GM18498 (cell line): ENCODE measurements around the gene PARVB.
"Not testable (repeated sequence)": the region's sequence is repeated elsewhere in the genome, so short reads cannot be mapped to it uniquely, and the experiment has no call there.

Experiments
- ATAC-seq: cut with Tn5 transposase; IDR thresholded peaks from one replicate; pipeline ENCODE4 v1.9.1; 2021; ENCODE audit warnings: mild to moderate bottlenecking, moderate library complexity; ENCODE audit not compliant: unreplicated experiment

Gene PARVB

GRCh38 chr22:44102121-44102520, 78.0 kb downstream of the PARVB start:
- ATAC-seq: no peak

- ATAC-seq: no peak
These were observed 78.8 kb downstream of the PARVB start for GRCh38 chr22:44102856-44103255.

DNA sequence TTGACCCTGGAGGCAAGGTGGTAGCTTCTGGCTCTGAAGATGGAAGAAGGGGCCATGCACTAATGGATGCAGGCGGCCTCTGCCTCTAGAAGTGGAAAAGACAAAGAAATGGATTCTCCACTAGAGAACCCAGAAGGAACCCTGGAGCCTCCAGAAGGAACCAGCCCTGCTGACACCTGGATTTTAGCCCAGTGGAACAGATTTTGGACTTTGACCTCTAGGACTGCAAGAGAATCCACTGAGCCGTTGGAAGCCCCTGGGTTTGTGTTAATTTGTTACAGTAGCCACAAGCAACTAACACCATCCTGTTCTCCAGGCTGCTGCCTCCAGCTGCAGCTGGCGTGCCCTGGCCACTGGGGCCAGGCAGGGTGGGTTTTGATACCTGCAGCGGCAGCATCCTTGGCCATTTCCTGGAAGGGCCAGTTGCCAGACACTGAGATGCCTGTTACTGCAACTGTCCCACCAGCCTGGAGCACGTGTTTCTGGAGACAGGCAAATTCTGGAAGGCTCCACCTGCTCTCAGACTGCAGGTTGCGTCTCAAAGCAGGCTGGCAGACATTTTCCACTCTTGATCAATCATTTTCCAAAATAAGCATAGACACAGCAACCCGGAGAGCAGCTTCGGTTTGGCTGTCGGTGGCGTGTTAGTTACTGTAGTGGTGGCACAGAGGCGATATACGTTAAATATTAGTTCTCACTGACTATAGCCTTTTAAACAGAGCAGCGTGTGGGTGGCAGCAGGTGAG, 79.8 kb downstream of the PARVB start:
- ATAC-seq: no peak

- no peak for ATAC-seq
These were observed 83.2 kb downstream of the PARVB start for GRCh38 chr22:44107340-44107739.

GRCh38 chr22:44108076-44108475, 84.0 kb downstream of the PARVB start:
- ATAC-seq: no peak

DNA sequence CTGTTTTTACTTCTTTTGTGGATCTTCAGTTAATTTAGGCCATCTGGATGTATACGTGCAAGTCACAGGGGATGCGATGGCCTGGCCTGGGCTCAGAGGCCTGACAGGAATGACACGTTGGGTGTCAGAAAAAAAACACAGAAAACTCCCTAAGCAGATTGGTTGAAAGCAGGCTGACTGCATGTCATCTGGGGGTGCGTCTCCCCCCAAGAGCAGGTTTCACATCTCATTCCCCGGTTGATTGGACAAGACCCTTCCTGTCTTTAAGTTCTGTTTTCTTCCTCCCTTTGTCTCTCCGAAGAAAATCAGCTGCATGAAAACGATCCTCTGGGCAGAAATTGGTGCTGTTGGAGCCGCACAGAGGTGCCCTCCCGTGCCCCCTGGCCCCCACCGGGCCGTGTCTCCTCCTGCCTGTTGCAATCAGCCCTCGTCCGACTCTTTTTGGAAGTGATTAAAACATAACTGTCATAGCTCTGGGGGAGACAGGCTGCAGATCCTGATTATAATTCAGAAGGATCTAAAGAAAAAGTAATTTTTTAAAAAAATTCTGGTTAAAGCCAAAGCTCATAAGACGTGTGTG, 84.8 kb downstream of the PARVB start:
- ATAC-seq: no peak

- ATAC-seq: no peak
These were observed 85.3 kb downstream of the PARVB start for GRCh38 chr22:44109416-44109815.

DNA sequence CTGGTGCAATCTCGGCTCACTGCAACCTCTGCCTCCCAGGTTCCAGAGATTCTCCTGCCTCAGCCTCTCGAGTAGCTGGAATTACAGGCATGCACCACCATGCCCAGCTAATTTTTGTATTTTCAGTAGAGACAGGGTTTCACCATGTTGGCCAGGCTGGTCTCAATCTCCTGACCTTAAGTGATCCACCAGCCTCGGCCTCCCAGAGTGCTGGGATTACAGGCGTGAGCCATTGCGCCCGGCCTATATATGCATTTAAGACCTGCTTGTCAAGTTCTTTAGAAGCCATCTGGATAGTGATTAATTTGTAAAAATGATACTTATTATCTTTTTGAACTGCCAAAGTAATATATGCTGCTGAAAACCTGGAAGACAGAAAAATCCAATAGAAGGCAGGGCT, 86.6 kb downstream of the PARVB start:
- ATAC-seq: not testable (repeated sequence)

DNA sequence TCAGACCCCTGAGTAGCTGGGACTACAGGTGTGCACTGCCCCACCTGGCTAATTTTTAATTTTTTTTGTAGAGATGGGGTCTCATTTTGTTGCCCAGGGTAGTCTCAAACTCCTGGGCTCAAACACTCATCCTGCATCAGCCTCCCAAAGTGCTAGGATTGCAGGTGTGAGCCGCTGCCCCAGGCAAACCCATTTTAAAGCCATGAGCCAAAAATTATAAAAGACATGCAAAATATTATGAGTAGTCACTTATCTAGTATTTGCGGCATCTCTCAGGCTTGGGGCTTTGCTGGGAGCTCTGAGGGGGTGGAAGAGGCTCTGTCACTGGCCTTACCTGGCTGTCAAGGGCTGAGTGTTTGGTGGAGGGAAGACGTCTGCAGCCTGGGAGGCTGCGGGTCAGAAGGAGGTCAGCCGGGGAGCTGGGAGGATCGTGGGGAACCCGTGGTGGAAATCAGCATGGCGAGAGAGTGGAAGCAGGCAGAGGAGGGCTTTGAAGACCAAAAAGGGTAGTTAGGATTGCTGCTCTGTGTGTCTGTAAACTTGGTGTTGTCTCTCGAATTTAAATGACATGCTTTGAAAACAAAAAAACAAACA, 87.6 kb downstream of the PARVB start:
- ATAC-seq: no peak

DNA sequence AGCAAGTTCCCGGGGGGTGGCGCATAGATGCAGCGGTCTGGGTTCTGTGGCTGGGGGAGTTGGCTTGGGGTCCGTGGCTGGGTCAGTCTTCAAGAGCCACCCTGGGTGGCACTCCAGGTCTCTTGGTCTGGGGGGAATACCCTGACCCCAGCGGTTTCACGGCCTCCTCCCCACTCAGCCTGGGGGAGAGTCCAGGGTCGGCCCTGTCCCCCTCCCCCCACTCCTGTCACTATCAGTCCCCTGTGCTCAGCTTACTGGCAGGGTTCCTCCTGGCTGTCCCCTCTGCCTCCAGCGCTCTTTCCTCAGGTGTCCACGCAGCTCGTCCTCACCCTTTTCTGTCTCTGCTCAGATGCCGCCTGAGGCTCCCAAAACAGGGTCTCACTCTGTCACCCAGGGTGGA, 88.1 kb downstream of the PARVB start:
- no peak for ATAC-seq

DNA sequence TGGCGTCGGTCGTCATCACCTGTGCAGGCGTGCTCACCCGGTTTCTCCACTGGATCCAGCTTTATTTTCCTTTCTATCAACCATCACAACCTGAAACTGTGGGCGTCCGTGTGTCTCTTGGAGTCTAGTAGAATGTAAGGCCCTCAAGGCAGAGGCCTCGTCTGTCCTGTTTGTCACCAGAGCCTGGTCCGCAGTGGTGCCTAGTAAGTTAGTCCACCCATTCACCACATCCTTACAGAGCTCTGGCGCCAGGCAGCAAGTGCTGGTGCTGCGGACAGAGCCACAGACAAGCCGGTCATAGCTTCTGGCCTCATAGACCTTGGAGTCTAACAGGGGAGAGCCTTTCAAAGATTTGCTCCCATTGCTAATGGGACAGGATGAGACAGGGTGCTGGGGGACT, 92.2 kb downstream of the PARVB start:
- no peak for ATAC-seq

DNA sequence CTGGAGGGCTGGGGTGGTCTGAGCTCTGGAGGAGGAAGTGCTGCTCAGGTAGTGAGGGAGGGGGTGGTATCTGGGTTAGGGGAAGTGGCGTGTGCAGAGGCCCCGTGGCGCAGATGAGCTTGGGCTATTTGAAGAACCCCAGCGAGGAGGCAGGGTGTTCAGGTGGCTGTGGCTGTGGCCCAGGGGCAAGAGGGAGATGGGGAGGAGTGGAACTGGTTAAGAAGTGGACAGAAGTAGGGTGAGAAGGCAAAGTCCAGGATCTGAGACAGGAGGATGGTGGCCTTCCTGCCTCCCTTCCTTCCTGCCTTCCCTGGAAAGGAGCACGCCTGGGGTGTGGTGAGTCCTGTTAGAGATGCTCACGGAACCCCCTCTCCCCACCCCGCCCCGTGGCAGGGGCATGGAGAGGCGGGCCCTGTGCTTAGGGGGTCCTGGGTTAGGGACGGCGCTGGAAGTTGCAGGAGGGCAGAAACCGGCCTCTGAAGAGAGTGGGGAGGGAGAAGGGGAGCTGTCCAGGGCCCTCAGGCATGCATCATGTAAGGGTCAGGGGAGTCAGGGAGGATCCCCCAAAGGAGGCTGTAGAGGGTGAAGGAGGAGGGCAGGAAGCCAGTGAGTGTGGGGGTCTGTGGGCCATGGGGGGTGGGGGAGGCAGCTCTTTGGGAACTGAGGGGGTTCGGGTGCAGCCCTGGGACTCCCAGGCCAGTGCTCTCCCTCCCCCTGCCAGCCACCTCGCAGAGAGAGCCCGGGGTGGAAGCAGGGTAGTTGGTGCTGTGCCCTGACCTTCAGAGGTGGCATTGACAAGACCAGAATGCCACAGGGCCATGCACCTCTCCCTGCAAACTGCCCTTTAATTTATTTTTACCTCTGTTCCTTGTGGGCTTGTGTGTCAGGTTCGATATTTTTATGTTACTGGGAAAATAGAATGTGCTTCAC, 92.9 kb downstream of the PARVB start:
- ATAC-seq: no peak

DNA sequence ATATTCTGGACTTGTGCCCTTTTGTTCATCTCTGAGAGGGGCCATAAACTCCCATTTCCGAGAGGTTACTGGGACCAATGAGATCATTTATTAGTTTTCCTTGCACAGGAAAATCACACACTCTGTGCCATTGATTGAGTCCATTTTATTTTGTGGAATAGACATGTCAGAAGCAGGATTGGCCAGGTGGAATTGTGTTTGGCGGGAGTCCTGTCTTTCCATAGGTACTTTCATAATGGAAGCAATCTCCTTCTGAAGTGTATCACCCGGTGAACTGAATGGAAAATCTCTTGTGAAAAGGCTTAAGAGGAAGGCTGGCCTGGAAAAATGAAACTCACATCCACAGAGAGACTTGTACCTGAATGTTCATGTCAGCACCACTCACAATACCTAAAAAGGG, 93.6 kb downstream of the PARVB start:
- ATAC-seq: no peak

DNA sequence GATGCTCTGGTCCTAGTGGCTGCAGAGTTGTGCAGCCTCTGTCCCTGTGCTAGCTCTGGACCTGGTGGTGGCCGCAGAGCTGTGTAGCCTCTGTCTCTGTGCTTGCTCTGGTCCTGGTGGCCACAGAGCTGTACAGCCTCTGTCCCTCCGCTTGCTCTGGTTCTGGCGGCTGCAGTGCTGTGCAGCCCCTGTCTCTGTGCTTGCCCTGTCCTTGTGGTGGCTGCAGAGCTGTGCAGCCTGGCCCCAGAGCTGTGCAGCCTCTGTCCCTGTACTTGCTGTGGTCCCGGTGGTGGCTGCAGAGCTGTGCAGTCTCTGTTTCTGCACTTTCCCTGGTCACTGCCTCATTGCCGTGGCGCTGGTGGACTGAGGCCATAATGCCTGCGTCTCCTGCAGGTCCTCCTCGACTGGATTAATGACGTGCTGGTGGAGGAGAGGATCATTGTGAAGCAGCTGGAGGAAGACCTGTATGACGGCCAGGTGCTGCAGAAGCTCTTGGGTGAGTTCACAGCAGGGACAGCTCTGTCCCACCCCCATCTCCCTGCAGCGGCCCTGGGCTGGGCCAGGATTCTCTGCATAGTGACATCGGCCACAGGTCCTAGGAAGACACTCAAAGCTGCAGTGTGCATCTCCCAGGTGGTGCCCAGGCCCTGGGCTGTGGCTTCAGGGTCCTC, 94.7 kb downstream of the PARVB start:
- ATAC-seq: no peak

GRCh38 chr22:44119669-44120313, 95.7 kb downstream of the PARVB start:
- no peak for ATAC-seq

- ATAC-seq: no peak
These were observed 96.2 kb downstream of the PARVB start for GRCh38 chr22:44120314-44120704.

DNA sequence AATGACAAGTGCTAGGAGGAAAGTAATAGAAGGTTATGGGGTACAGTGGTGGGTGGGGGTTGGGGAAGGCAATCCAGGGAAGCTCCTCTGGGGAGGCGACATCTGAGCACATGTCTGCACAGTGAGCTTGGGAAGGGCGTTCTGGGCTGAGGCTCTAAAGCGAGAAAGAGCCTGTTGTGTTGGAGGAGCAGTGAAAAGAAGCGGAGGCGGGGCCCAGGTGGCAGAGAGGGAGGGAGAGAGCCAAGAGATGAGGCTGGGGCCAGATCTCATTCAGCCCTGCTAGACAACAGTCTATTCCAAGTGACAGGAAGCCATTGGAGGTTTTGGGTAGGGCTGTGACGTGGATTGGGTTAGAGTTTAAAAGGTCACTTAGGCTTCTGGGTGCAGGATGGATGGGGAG, 101.3 kb downstream of the PARVB start:
- no peak for ATAC-seq

- no peak for ATAC-seq
These were observed 102.7 kb downstream of the PARVB start for GRCh38 chr22:44126807-44127206.

GRCh38 chr22:44127356-44127755, 103.3 kb downstream of the PARVB start:
- ATAC-seq: no peak

GRCh38 chr22:44128958-44129618, 105.0 kb downstream of the PARVB start:
- no peak for ATAC-seq
